Body of pancreas (tissue), 4 donors: ENCODE measurements around the gene CARMIL3. TPM values are rescaled to one million over a fixed set of nuclear protein-coding genes. Genes with fewer than 3 reads are reported as not detected.

ENCODE experiments used
- ATAC-seq: fragments of 150-250 bp; one replicate; pipeline ENCODE4 v1.9.1; 2016
- DNase-seq, 4 donors: peaks; one replicate each; pipeline ENCODE4 v3.0.0-alpha.2; 2019
- H3K27ac ChIP-seq, 4 donors: fragments of 200-600 bp; sonication (generic); 1 replicate in 3 of 4; 2 replicates in 1 of 4; pipeline versions ENCODE4 v1.5.1 to v1.6.1; 2016 to 2019; ENCODE audit warnings: mild to moderate bottlenecking in 1 of 4, mixed read lengths in 1 of 4, moderate library complexity in 1 of 4
- H3K27me3 ChIP-seq, 2 donors: fragments of 200-600 bp; sonication (generic); one replicate each; pipeline ENCODE4 v1.6.0; 2016; ENCODE audit warnings: mild to moderate bottlenecking in 1 of 2
- H3K36me3 ChIP-seq, 2 donors: fragments of 200-600 bp; sonication (generic); replicated peaks in 1 of 2; 2 replicates each; pipeline ENCODE4 v1.5.1; 2016; ENCODE audit warnings: low read depth in 2 of 2; ENCODE audit not compliant: insufficient read depth in 1 of 2
- H3K4me1 ChIP-seq: fragments of 200-600 bp; sonication (generic); one replicate; pipeline ENCODE4 v1.6.0; 2016
- H3K4me3 ChIP-seq, 2 donors: fragments of 200-600 bp; sonication (generic); 1 replicate in 1 of 2; 2 replicates in 1 of 2; pipeline ENCODE4 v1.5.1; 2016 to 2019
- H3K9me3 ChIP-seq, 3 donors: fragments of 200-600 bp; sonication (generic); 1 replicate in 2 of 3; 2 replicates in 1 of 3; pipeline ENCODE4 v1.5.1; 2016
- CTCF ChIP-seq, 7 experiments: fragments of 450-650 bp in 4 of 7; fragments of 200-600 bp in 3 of 7; sonication (generic) in 3 of 7; IDR thresholded peaks; one replicate each; pipeline ENCODE4 v1.5.1; 2016 to 2019; ENCODE audit warnings: antibody characterized with exemption in 7 of 7
- POLR2A ChIP-seq, 3 donors: fragments of 450-650 bp; IDR thresholded peaks; one replicate each; pipeline ENCODE4 v1.6.1; 2016; ENCODE audit warnings: antibody characterized with exemption in 3 of 3, mild to moderate bottlenecking in 2 of 3
- WGBS, 2 donors: methylation state at CpG; one replicate each; pipeline ENCODE4 v1.1.5; 2017; 5-methylcytosine and 5-hydroxymethylcytosine counted together
- intact Hi-C: fragments of 100-400 bp; cut with DNase I; formaldehyde crosslinking; loops from one replicate; pipeline ENCODE4 v1.15.1; 2023
- total RNA-seq, 2 donors: library from RNA; depleted of rRNA; stranded (reverse); fragments of >200 nt; gene quantifications; one replicate each; pipeline ENCODE4 v1.1.0, GENCODE V29; 2016

The CARMIL3 gene
- total RNA-seq, 2 donors from 2014 or later = 0.78 to 0.99 TPM

GRCh38 chr14:24058951-24059475, 7.2 kb downstream of the CARMIL3 start:
- peaks cover 35% of the 10 kb centered on the region for H3K4me1 ChIP-seq
- H3K4me3 ChIP-seq = no peak overlapping the region
- TF ChIP-seq CTCF (IDR thresholded peaks at IDR 0.05) = no peak
- TF ChIP-seq POLR2A (IDR thresholded peaks at IDR 0.05) = no peak
- intact Hi-C loops = loop anchor here (5.0 to 10.0 kb wide), 2 partner anchors 48 to 106 kb away; partner anchors contain the start of gene IRF9
- H3K27ac ChIP-seq = no peak overlapping the region
- DNase-seq (peak in 1 of 4 donors; percentile 8), ATAC-seq (no peak)
- no peaks in the 10 kb centered on the region for H3K9me3 ChIP-seq
- no peaks in the 10 kb centered on the region for H3K36me3 ChIP-seq
- WGBS, 2 donors = 82 to 88% methylated on average over 2 to 4 of the region's 10 CpGs
- H3K27me3 ChIP-seq = no peaks in the 10 kb centered on the region

- Histone ChIP-seq H3K36me3 (no peaks in the 10 kb centered on the region), H3K27me3 (no peaks in the 10 kb centered on the region), H3K4me3 (no peak overlapping the region), H3K27ac (no peak overlapping the region), H3K4me1 (peaks cover 35% of the 10 kb centered on the region), H3K9me3 (no peaks in the 10 kb centered on the region)
- WGBS, 2 donors = 84 to 96% methylated on average over 6 to 16 of the region's 16 CpGs
- TF ChIP-seq CTCF (IDR thresholded peaks at IDR 0.05) (no peak), POLR2A (IDR thresholded peaks at IDR 0.05) (no peak)
- intact Hi-C loops = loop anchor here (5.0 to 10.0 kb wide), 2 partner anchors 47 to 105 kb away; partner anchors contain the start of gene IRF9
- ATAC-seq (no peak), DNase-seq (peak in 1 of 4 donors; percentile 5)
Measured at GRCh38 chr14:24059841-24060388, 8.1 kb downstream of the CARMIL3 start.

- intact Hi-C loops = no loop called here
- Histone ChIP-seq H3K4me3 (no peak overlapping the region), H3K9me3 (no peaks in the 10 kb centered on the region), H3K36me3 (no peaks in the 10 kb centered on the region), H3K27ac (no peak overlapping the region), H3K4me1 (peaks cover 35% of the 10 kb centered on the region), H3K27me3 (no peaks in the 10 kb centered on the region)
- 90 to 95% methylated on average over 2 to 10 of the region's 10 CpGs for WGBS, 2 donors
- ATAC-seq (no peak), DNase-seq (peak in 1 of 4 donors; percentile 9)
- TF ChIP-seq CTCF (IDR thresholded peaks at IDR 0.05) (no peak), POLR2A (IDR thresholded peaks at IDR 0.05) (no peak)
Measured at GRCh38 chr14:24060443-24060842, 8.6 kb downstream of the CARMIL3 start.

GRCh38 chr14:24060984-24061913, 9.4 kb downstream of the CARMIL3 start:
- intact Hi-C loops = no loop called here
- TF ChIP-seq POLR2A (IDR thresholded peaks at IDR 0.05) = no peak
- TF ChIP-seq CTCF (IDR thresholded peaks at IDR 0.05) = no peak
- WGBS, 2 donors = 60 to 83% methylated on average over 6 of the region's 7 CpGs
- Histone ChIP-seq H3K27ac (peak overlapping the region; percentile 19 to 38 (median 27)), H3K4me1 (peaks cover 35% of the 10 kb centered on the region), H3K27me3 (no peaks in the 10 kb centered on the region), H3K36me3 (no peaks in the 10 kb centered on the region), H3K9me3 (no peaks in the 10 kb centered on the region), H3K4me3 (no peak overlapping the region)
- DNase-seq (peak in 3 of 4 donors; percentile 28 to 55 (median 32)), ATAC-seq (peak; percentile 31)
